ENCODE data around the gene TRIM31. TPM values are rescaled to one million over a fixed set of nuclear protein-coding genes. Genes with fewer than 3 reads are reported as not detected.

The TRIM31 gene
- total RNA-seq, 4 donors from 2014 or later = not detected

- Histone ChIP-seq H3K4me1 (no peaks in the 10 kb centered on the region), H3K36me3 (no peaks in the 10 kb centered on the region), H3K4me3 (replicated peaks in 1 of 3) (no peak overlapping the region), H3K9me3 (no peaks in the 10 kb centered on the region), H3K27ac (no peak overlapping the region), H3K27me3 (peaks cover 3% of the 10 kb centered on the region)
- intact Hi-C loops (cut with DNase I) = no loop called here
- DNase-seq = no peak
- 80 to 81% methylated on average over 10 of the region's 10 CpGs for WGBS, 2 donors
- TF ChIP-seq POLR2A (IDR thresholded peaks at IDR 0.05) = no peak
- TF ChIP-seq, protein P1, sequence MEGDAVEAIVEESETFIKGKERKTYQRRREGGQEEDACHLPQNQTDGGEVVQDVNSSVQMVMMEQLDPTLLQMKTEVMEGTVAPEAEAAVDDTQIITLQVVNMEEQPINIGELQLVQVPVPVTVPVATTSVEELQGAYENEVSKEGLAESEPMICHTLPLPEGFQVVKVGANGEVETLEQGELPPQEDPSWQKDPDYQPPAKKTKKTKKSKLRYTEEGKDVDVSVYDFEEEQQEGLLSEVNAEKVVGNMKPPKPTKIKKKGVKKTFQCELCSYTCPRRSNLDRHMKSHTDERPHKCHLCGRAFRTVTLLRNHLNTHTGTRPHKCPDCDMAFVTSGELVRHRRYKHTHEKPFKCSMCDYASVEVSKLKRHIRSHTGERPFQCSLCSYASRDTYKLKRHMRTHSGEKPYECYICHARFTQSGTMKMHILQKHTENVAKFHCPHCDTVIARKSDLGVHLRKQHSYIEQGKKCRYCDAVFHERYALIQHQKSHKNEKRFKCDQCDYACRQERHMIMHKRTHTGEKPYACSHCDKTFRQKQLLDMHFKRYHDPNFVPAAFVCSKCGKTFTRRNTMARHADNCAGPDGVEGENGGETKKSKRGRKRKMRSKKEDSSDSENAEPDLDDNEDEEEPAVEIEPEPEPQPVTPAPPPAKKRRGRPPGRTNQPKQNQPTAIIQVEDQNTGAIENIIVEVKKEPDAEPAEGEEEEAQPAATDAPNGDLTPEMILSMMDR (IDR thresholded peaks at IDR 0.05) = no peak
Measured at GRCh38 chr6:30112402-30112994, 392 bp downstream of the TRIM31 start.

- Histone ChIP-seq H3K36me3 (no peaks in the 10 kb centered on the region), H3K4me3 (replicated peaks in 1 of 3) (no peak overlapping the region), H3K9me3 (no peaks in the 10 kb centered on the region), H3K27me3 (peaks cover 3% of the 10 kb centered on the region), H3K4me1 (no peaks in the 10 kb centered on the region), H3K27ac (no peak overlapping the region)
- no peak for DNase-seq
- 31 to 43% methylated on average over 24 to 27 of the region's 27 CpGs for WGBS, 2 donors
- TF ChIP-seq, protein P1 (IDR thresholded peaks at IDR 0.05) = no peak
- no peak for TF ChIP-seq POLR2A (IDR thresholded peaks at IDR 0.05)
- intact Hi-C loops (cut with DNase I) = no loop called here
Measured at GRCh38 chr6:30111266-30111856, 1.5 kb downstream of the TRIM31 start.

DNA sequence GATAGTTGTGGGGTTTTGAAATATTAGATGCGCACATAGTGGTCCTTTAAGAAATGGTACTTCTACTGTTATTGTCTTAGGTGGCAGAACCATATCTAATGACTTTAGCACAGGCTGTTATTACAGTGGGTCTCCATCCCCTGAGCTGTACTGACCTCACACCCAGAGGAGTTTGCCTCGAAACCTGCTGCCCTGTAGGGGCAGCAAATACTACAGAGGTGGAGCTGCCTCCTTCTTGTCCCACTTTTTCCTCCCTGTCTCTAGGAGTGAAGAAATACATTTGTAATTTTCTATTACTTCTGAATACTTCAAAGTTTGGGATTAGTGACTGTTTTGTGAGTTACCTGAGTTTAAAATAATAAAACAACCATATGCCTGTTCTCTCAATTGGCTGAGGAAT lies 8.2 kb downstream of the TRIM31 start:
- peaks cover 14 to 29% of the 10 kb centered on the region in 2 donors for H3K4me1 ChIP-seq
- no peak overlapping the region for H3K27ac ChIP-seq
- no peaks in the 10 kb centered on the region for H3K27me3 ChIP-seq
- no peak for DNase-seq
- intact Hi-C loops (cut with DNase I) = loop anchor here (2.0 kb wide), 1 partner anchor 26 kb away; no protein-coding TSS in a partner anchor
- no peaks in the 10 kb centered on the region for H3K36me3 ChIP-seq
- H3K9me3 ChIP-seq = no peaks in the 10 kb centered on the region
- TF ChIP-seq, protein P1 (IDR thresholded peaks at IDR 0.05) = no peak
- no peak for TF ChIP-seq POLR2A (IDR thresholded peaks at IDR 0.05)
- H3K4me3 ChIP-seq (replicated peaks in 1 of 3) = no peak overlapping the region
- WGBS, 2 donors = 86 to 93% methylated on average over 2 of the region's 2 CpGs

DNA sequence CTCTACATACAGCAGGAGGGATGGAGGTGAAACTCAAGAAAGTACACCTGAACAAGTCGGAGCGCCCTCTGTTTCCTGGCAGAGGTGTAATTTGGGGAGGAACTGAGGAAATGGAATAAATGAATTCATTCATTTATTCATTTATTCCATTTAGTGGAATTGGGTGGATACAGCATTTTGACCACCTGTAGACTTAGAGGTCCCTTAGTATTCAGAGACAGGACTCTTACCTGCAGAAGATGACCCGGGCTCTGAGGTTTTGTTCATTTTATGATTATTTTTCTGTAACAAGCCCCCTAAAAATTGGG lies 9.1 kb downstream of the TRIM31 start:
- Histone ChIP-seq H3K4me3 (replicated peaks in 1 of 3) (no peak overlapping the region), H3K9me3 (no peaks in the 10 kb centered on the region), H3K27me3 (no peaks in the 10 kb centered on the region), H3K27ac (no peak overlapping the region), H3K4me1 (peaks cover 14 to 29% of the 10 kb centered on the region in 2 donors), H3K36me3 (no peaks in the 10 kb centered on the region)
- DNase-seq = no peak
- WGBS, 2 donors = 34 to 55% methylated on average over 3 of the region's 3 CpGs
- TF ChIP-seq, protein P1 (IDR thresholded peaks at IDR 0.05) = no peak
- no peak for TF ChIP-seq POLR2A (IDR thresholded peaks at IDR 0.05)
- intact Hi-C loops (cut with DNase I) = loop anchor here (2.0 kb wide), 1 partner anchor 27 kb away; no protein-coding TSS in a partner anchor

Measured in thyroid gland (tissue), 4 donors.